GM12873 (cell line): Measurements from ENCODE around the gene ECE2.

Source experiments
- TF ChIP-seq, protein P1 (sequence below): IDR thresholded peaks from 2 replicates; pipeline ENCODE4 v1.5.1; 2012; ENCODE audit warnings: low read depth, mild to moderate bottlenecking, moderate library complexity, low read length, control low read depth; ENCODE audit not compliant: insufficient read depth; ENCODE audit errors: missing control alignments

ECE2 gene

GRCh38 chr3:184336547-184337398 is 61.0 kb downstream of the ECE2 start:
- TF ChIP-seq, protein P1, sequence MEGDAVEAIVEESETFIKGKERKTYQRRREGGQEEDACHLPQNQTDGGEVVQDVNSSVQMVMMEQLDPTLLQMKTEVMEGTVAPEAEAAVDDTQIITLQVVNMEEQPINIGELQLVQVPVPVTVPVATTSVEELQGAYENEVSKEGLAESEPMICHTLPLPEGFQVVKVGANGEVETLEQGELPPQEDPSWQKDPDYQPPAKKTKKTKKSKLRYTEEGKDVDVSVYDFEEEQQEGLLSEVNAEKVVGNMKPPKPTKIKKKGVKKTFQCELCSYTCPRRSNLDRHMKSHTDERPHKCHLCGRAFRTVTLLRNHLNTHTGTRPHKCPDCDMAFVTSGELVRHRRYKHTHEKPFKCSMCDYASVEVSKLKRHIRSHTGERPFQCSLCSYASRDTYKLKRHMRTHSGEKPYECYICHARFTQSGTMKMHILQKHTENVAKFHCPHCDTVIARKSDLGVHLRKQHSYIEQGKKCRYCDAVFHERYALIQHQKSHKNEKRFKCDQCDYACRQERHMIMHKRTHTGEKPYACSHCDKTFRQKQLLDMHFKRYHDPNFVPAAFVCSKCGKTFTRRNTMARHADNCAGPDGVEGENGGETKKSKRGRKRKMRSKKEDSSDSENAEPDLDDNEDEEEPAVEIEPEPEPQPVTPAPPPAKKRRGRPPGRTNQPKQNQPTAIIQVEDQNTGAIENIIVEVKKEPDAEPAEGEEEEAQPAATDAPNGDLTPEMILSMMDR = no peak

DNA sequence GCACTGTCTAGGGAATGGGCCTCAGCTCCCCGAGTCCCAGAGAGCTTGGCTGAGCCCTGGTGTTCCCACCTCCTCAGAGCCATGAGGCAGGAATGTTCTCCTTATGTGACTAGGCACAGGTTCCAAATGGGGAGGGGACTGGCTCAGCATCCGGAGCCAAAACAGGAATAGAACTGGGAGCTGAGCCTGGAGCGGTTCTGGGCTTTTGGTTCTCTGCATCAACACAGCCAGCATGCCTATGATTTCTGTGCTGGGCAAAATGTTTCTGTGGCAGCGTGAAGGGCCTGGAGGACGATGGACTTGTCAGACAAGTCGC is 61.5 kb downstream of the ECE2 start, which contains the start of gene FAM131A:
Gene FAM131A, plus strand, starts transcription at position 202 of the 316 bp plus-strand sequence. Its CDS starts 31 bp downstream, at position 233.
- TF ChIP-seq, protein P1 = no peak

- TF ChIP-seq, protein P1 = no peak
Measured at GRCh38 chr3:184337981-184338380, 62.2 kb downstream of the ECE2 start.

DNA sequence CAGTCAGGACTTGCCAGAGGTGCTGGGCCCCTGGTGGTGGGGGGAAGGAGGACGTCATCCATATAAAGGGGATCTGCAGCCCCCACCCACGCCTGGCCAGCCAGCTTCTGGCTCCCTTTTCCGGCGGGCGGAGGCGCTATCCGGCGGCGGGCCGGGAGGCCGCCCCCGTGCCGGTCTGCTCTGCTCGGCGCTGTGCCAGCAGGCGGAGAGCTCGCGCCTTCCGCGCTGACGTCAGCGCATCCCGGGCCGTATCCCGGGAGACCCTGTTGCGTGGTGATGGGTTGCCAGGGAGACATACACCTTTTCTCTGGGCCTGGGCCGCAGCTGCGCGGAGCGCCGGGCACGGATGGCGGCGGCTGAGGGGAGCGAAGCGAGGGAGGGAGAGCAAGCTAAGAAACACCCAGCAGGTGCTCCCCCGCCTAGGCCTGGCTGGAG is 62.7 kb downstream of the ECE2 start:
- TF ChIP-seq, protein P1 = peak; percentile 10

- TF ChIP-seq, protein P1 = no peak
Measured at GRCh38 chr3:184339001-184339400, 63.2 kb downstream of the ECE2 start.

- TF ChIP-seq, protein P1 = no peak
Measured at GRCh38 chr3:184341925-184342324, 66.1 kb downstream of the ECE2 start.
